GM18519 (cell line): ENCODE data around the gene LRGUK.

Experiments
- ATAC-seq: cut with Tn5 transposase; IDR thresholded peaks from one replicate; pipeline ENCODE4 v1.9.1; 2021; ENCODE audit warnings: mild to moderate bottlenecking, moderate library complexity; ENCODE audit not compliant: unreplicated experiment, low FRiP score

LRGUK gene

DNA sequence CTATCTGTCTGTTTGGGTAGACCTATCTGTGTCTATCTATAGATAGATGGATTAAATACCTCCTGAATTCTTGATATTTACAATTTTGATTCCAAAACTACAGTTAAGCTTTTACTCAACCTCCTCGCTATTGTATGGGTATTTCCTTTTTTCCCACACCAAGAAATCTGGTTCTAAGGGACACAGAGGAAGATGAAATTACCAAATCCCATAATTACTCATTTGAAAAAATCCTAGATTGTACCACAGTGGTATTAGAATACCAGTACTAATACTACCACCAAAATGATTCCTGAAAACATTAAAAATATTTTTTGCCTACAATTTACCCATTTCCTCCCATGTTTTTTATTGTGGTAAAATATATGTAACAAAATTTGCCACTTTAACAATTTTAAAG, 53.2 kb downstream of the LRGUK start:
- no peak for ATAC-seq

DNA sequence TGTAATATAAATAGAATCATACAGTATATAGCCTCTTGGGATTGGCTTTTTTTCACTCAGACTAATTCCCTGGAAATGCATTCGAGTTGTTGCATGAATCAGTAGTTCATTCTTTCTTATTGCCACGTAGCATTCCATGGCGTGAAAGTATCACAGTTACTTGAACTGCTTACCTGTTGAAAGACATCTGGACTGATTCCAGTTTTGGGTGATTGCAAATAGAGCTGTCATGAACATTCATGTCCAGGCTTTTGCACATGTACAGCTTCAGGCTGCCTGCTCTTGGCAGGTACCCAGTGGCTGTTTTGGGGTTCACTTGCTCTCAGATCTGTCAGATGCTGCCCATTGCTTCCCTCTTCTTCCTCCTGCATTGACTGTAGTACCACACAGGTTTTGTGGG, 54.9 kb downstream of the LRGUK start:
- no peak for ATAC-seq

DNA sequence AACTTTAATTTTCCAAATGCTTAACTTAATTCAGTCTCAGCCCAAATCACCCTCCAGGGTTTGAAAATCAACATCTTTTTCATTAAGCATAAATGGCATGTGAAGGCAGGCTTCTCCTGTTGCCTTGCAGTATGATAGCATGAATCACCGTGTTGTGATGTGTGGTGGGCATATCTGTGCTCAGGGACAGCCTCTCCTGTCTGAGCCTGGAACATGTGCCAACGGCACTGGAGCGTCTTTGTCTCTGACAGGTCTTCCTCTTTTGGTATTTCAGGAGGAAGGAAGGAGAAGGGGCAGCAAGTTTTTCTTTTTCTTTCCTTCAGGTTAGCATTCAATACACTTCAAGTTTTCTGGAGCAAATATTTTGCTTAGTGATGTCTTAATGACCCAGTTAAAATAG, 57.6 kb downstream of the LRGUK start:
- no peak for ATAC-seq

DNA sequence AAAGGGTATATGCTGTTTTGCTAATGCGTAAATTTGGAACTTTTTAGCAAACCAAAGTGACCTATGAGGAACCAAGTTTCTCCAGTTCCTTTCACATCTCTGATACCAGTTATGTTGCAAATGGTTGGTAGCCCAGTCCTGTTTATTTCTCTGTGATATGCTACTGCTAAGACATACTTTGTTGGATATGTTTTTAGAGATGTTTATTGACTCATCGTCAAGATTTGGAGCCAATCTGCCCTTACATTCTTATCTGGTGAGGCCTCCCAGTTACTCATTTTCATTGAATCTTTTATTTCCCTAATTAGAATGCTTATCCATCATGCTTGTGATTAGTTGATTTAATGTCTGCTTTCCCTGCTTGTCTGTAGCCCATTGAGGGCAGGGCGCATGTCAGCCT, 58.9 kb downstream of the LRGUK start:
- ATAC-seq = no peak

DNA sequence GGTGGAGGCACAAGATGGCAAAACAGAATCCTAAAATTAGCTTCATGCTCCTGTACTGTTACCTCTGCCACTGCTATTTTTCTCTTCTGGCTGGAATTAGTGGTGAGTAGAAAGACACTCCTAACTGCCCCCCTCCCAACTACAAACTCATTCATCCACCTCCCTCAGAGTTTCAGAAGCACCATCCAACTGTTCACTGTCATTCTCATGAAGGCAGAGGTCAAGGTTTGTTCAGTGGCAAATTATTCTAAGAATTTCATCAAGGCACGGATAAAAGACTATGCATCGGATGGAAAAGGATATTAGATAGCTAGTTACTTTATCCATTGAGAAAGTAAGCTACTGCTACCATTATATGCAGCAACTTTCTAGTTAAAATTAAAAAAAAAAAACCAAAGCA, 59.7 kb downstream of the LRGUK start:
- no peak for ATAC-seq

DNA sequence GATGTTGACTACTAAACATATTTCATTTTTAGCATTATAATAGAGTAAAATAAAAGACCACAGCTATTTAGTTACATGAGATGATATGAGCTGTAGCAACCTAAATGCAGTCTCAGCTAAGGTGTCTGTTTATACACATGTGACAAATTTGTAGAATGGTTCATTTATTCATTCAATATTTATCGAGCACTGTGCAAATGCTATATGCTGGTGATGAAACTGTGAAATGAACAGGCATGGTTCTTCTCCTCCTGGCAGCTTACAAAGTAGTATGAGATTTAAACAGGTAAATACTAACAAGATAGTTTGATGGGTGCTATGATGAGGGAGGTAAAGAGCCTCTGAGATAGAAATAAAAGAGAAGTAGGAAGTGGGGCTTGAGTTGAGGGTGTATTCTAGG, 60.8 kb downstream of the LRGUK start:
- no peak for ATAC-seq

DNA sequence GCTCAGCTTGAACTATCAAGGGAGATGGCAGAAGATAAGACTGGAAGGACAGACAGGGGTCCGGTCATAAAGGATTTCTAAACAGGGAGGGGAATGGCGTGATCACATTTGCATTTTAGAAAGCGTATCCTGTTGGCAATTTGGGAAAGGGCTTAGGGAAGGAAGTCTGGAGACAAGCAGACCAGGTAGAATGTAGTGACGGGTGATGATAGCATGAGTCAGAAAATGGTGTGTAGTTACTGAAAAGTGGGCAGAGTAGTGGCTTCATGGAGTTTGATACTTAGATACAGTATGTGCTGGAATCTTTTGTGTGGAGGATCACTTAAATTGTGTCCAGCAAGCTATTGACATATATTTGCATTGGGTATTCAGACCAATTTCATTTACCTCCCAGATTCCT, 61.2 kb downstream of the LRGUK start:
- no peak for ATAC-seq

DNA sequence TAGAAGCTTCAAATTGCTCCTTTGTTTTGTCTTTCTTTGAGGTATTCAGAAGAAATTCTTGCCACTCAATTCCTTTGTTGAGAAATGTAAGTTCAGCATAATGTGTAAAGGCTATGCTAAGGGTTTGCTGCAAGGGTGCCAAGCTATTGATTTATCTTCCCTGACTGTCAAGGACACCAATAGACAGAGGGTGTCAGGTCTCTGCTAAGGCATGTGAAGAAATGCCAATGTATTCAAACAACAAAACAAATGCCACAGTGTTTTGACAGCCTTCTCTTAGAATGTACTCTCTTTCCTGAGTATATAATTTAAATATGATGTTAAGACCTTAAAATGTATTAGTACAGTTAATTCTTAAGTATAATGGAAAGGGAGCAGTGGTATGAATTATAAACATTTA, 62.4 kb downstream of the LRGUK start:
- no peak for ATAC-seq

DNA sequence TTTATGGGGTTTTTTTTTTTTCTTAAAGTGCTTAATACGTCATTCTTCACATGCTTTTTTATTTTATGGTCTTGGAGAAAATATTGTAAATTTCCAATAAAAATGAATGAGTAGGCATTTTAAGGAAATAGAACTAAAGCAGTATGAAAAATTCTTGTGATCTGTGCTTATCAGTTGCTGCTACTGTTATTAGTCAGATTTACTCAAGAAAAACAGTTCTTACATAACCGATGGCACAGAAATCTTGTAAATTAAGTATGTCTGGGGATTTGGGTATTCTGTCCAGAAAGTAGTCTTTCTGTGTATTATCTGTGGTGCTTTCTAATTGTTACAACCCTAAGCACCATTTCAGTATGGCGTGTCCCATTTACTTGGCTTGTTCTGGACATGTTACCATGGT, 64.7 kb downstream of the LRGUK start:
- no peak for ATAC-seq

DNA sequence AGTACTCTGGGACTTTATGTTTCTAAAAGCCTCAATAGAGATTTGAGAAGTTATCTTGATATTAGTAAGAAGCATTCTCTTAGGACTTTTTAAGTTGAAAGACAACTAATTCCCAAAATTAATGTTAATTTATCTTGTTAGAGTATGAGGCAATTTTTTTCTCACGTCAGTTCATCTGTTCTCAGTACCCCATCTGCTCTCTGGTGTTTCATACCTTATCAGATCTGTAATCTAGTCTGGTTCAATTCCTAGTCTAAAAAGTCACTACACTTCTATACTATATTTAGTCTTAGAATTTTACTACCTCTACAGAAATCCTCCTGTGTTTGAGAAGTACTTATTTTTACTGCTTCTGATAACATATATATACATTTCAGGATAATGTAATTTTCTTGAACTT, 66.1 kb downstream of the LRGUK start:
- no peak for ATAC-seq

DNA sequence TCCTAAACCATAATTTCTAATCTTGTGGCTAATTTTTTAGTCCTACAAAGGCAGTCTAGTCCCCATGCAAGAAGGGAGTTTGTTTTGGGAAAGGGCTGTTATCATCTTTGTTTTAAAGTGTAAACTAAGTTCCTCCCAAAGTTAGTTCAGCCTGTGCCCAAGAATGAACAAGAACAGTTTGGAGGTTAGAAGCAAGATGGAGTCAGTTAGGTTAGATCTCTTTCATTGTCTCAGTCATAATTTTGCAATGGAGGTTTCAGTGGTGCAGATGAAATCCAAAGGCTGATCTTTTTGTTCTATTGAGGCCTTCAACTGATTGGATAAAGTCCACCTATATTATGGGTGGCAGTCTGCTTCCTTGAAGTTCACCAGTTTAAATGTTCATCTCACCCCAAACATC, 68.1 kb downstream of the LRGUK start:
- ATAC-seq = no peak

DNA sequence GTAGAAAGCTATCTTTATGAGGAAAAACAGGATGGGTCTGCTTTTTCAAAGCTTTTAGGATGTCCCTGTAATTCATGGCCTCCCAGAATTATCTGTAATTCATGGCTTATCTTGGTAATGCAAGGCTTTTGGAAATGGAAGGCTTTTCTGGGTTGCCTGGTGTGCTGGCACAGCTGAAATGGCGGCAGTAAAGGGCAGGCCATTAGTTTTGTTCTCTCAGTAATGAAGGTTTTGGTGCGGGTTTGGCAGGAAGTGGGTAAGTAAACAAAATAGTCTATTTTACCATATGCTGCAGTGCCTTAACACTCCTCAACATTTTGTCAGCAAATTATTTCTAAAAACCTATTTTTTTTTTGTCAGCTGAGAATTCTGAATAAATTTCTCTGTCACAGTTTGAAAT, 69.3 kb downstream of the LRGUK start:
- ATAC-seq = no peak

DNA sequence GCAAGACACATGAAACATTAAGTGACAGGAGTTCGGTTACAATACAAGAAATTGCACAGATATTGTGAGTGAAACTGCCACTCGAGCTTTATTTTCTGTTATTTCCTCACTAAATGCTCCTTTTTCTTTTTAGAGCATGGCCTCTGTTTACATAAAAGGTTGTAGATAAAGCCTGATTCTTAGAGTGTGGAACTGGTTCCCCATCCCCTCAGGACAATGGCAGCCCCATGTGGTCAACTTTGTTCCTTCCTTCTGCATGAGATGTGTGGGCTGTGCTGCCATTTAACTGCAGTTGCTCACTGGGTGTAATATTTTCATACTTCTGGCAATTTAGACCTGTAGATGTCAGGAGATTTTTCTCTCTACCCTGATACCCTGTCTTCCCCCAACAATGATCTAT, 70.2 kb downstream of the LRGUK start:
- ATAC-seq = no peak

DNA sequence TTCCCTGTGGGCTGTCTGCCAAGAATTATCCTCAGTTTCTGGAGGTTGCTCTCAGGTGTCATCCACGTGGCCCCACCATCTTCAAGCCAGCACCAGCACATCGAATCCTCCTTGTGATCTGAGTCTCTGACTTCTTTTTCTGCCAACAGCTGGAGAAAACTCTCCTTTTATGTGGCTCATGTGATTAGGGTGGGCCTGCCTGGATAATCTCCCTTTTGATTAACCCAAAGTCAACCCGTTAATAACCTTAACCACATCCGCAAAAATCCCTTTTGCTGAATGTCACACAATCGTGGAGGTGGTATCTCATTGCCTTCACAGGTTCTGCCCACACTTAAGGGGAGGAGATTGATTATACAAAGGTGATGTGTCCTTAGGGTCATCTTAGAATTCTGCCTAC, 73.8 kb downstream of the LRGUK start:
- no peak for ATAC-seq

DNA sequence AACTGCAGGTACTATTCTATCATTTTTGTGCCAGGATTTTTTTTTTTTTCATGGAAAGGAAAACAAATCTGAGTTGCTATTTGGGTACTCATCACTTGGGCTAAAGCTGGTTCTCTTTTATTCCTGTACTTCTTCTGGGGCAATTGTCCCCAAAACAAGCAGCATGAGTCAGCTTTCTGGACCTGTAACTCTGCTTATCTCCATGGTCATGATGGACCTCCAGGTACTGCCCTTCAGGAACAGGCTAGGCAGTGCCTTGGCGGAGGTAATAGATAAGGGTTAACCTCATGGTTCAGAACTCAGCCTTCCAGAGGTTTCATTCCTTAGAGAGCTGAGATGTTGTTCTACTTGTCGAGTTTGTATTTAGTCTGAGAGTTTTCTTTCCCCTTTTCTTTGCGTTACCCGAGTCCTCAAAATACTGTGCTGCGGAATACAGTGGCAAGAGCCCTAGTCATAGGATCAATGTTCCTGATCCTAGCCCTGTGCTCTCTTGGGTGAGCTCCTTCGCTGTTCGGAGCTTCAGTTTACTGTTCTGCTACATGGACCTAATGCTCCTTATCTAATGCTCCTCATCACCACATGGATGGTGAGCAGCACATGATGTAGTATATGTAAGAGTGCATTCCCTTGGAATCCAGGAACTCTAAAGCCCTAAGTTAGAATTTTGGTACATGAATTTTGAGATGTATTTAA, 74.6 kb downstream of the LRGUK start:
- ATAC-seq = no peak

DNA sequence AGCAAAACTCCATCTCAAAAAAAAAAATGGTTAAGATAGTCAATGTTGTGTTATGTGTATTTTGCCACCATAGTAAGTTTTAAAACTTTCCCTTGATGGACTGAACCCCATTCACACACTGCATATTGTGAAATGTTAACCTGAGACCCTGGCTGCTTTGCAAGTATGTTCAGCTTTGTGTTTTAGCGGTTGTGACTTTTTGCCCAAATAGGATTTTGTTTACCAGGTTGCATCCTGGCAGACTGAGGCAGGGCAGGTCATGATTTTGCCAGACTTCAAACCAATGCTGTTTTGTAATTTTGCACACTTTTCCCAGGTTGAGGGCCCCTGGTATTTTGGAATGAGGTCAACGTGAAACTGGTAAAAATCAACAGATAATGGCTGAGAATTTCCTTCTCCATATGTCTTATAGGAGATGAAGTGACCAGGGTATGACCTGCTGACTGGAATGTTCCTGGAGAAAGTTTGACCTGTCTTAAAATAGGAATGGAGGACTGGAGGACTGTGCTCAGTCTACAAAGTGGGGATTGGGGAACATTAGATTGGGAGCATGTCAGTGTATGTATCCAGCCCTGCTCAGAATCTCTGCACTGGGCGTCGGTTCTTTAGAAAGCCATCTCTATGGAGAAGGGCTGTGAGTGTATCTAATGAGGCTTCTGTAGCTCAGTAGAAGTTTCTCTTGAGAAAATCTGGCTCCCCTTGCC, 76.2 kb downstream of the LRGUK start:
- ATAC-seq = no peak

DNA sequence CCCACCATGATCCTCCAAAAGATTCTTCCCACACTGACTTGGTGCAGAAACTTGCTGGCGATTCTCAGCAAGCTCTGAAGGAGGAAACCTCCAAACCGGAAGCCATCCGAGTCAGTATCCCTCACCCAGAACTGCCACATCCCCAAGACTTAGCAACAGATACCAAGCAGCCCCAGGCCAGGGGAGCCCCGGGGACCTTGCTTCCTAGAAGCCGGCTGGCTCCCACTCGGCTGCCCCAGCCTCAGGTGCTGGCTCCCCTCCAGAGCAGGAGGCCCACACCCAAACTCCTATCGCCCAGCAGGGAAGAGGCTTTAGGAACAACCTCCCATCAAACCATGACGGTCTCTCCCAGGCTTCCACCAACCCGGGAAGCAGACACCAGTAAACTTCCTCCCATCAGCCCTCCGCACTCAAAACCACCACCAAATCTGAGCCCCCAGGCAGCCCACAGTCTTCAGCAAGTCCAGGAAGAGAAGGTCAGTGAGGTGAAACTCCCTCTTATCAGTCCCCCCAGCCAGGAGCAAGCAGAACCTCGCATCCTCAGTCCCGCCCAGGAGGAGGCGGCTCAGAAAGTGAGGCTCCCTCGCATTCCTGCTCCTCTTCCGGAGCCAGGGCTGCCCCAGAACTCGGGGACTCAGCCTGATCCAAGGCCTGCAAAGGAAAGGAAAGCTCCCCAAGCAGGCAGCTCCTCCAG, 82.3 kb downstream of the LRGUK start:
- ATAC-seq = no peak

DNA sequence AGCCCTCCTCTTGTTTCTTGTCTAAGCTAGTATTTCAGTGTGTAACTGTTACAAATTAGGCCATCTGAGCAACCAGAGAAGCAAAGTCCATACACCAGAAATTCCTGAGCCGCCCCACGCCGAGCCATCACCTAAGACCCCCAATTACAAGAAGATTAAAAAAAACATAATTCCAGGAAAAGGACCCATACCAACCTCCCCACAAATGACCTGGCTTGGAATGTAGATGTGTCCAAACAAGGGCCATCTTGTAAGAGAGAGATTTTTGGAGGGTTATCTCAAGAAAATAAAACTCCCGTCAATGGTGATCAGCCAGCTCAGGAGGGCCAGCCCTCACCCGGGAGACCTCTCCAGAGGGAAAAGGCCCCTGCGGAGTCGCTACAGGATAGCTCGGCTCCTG, 83.1 kb downstream of the LRGUK start:
- ATAC-seq = no peak

DNA sequence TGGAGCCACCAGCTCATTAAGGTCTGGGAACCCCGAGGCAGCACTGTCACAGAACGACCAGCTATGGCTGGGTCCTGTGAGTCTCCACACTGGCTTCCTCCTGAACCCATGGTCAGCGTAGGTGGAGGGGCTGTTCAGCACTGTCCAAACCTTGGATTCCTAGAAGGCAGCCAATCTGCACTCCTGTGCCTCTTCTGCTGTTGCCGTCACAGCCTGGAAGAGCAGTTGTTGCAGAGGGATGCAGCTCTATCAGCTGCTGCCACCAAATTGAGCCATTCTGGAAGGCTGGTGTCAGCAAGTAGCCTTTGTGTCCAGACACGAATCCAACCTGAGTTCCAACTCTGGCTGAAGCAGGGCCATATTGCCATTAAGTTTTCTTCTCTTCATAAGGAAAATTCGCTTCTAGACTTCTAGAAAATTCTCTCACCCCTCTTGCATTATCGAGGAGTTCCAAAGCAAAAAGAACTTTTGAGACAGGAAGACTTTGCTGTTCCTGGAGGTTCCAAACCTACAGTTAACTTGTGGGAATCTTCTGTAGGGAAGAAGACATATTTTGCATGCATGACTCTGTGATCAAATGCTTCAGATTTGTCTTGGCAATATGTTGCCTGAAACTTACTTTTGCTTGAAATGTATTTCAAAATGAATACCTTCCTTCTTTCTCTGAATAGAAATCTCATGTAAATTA, 84.0 kb downstream of the LRGUK start:
- ATAC-seq = no peak

DNA sequence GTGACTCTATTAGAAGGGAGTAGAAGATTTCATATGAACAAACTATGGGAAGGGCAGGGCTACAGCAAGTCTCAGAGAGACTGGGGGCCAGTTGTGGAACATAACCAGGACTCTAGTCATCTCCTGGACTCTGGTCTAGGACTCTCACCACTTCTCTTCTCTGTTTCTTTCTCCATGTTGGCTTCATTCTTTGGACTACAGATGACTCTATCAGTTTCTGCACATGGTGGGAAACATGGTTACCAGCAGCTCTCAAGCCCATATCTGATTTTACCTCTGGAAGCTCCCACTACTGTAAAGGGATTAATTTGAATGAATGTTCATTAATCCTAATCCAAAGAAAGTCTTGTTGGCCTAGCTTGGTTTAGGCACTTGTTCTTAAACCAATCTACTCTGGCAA, 84.7 kb downstream of the LRGUK start:
- no peak for ATAC-seq
